ENCODE data around the gene GALNS. TPM values are rescaled to one million over a fixed set of nuclear protein-coding genes. Genes with fewer than 3 reads are reported as not detected.

The GALNS gene
- total and polyA plus RNA-seq, 2 experiments from 2014 or later: 9.7 to 18.8 TPM

GRCh38 chr16:88846088-88846487 lies 10.7 kb downstream of the GALNS start:
- Histone ChIP-seq H3K4me3 (no peak overlapping the region), H3K27me3 (ENCODE audit: insufficient read depth) (no peaks in the 10 kb centered on the region), H4K20me1 (replicated peaks; ENCODE audit: insufficient read depth) (no peaks in the 10 kb centered on the region), H3K4me1 (ENCODE audit: insufficient read depth) (no peaks in the 10 kb centered on the region), H3K79me2 (replicated peaks; ENCODE audit: insufficient read depth) (no peaks in the 10 kb centered on the region), H2AFZ (no peak overlapping the region), H3F3A (replicated peaks; ENCODE audit: low read depth) (no peaks in the 10 kb centered on the region), H3K4me2 (no peak overlapping the region), H3K36me3 (ENCODE audit: insufficient read depth) (no peaks in the 10 kb centered on the region), H3K27ac (ENCODE audit: low read depth) (no peak overlapping the region), H3K9me2 (ENCODE audit: insufficient read depth) (no peaks in the 10 kb centered on the region)
- no peak overlapping the region for H3K27ac Mint-ChIP-seq
- no peak for DNase-seq (ENCODE audit: low spot score)
- TF ChIP-seq NANOG (IDR thresholded peaks at IDR 0.05; ENCODE audit: borderline replicate concordance) (no peak), REST (IDR thresholded peaks at IDR 0.05; ENCODE audit: unreplicated experiment) (no peak), ZNF331 (CRISPR knock-in tag; IDR thresholded peaks at IDR 0.05; ENCODE audit: low read depth) (no peak), EZH2 (IDR thresholded peaks at IDR 0.05; ENCODE audit: low read depth, unreplicated experiment) (no peak), ZNF462 (CRISPR knock-in tag; IDR thresholded peaks at IDR 0.05) (no peak), STAT1 (IDR thresholded peaks at IDR 0.05; ENCODE audit: unreplicated experiment) (no peak), JUNB (IDR thresholded peaks at IDR 0.05; ENCODE audit: unreplicated experiment) (no peak), EZH2phosphoT487 (IDR thresholded peaks at IDR 0.05; ENCODE audit: unreplicated experiment) (no peak), ETS1 (IDR thresholded peaks at IDR 0.05) (no peak), CTCF (conservative IDR thresholded peaks at IDR 0.05; ENCODE audit: low read depth in 2 of 2) (no peak), ZNF114 (CRISPR knock-in tag; IDR thresholded peaks at IDR 0.05) (no peak), CREB1 (CRISPR knock-in tag; IDR thresholded peaks at IDR 0.05; ENCODE audit: low read depth) (no peak)
- peaks cover 10% of the 10 kb centered on the region for H3K27me3 Mint-ChIP-seq (ENCODE audit: insufficient read depth, low read depth, poor library complexity)
- no peak overlapping the region for H3K4me3 Mint-ChIP-seq
- no peaks in the 10 kb centered on the region for H3K9me3 Mint-ChIP-seq
- H3K36me3 Mint-ChIP-seq (ENCODE audit: low read depth): peaks cover 9% of the 10 kb centered on the region; the same call in 2 of the 3 replicates
- no peak for ATAC-seq
- 0 out of 3 replicates have a peak, but pooled peaks cover 3% of the 10 kb centered on the region for H3K4me1 Mint-ChIP-seq

Measured in GM23338 (cell line).